Colon (tissue), 2 donors: Measurements from ENCODE around the gene BHLHE23.

Source experiments
- FAIRE-seq: peaks from 2 replicates; lab custom pipeline; 2012; peaks lifted over from hg19 to GRCh38; lab: Jason Lieb, UNC
- donor health status: control.
- donor health status: control.

The BHLHE23 gene

DNA sequence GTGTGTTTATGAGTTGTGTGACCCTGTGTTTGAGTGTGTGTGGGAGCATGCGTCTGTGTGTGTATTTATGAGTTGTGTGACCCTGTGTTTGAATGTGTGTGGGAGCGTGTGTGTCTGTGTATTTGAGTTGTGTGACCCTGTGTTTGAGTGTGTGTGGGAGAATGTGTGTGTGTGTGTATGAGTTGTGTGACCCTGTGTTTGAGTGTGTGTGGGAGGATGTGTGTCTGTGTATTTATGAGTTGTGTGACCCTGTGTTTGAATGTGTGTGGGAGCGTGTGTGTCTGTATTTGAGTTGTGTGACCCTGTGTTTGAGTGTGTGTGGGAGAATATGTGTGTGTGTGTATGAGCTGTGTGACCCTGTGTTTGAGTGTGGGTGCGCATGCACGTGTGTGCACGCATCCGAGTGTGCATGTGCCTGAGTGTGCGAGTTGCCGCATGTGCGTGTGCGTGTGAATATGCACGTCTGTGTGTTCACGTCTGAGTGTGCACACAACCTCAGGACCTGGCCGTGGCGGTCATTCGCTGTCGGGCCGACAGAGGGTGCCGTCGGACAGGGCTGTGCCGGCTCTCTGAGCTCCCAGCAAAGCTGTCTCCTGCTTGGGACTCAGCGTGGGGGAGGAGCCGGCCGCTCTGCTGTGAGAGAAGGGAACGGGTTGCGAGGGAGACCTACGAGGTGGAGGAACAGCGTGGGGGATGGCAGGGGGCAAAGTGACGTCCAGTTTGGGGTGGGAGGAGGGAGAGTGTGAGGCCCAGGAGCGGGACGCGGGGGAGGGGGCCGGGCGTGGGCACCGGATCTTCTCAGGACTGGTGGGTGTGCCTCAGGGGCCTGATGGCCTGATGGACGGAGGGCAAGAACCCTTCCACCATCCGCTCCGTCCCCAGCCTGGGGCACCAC is 34.6 kb downstream of the BHLHE23 start:
- FAIRE-seq = no peak

DNA sequence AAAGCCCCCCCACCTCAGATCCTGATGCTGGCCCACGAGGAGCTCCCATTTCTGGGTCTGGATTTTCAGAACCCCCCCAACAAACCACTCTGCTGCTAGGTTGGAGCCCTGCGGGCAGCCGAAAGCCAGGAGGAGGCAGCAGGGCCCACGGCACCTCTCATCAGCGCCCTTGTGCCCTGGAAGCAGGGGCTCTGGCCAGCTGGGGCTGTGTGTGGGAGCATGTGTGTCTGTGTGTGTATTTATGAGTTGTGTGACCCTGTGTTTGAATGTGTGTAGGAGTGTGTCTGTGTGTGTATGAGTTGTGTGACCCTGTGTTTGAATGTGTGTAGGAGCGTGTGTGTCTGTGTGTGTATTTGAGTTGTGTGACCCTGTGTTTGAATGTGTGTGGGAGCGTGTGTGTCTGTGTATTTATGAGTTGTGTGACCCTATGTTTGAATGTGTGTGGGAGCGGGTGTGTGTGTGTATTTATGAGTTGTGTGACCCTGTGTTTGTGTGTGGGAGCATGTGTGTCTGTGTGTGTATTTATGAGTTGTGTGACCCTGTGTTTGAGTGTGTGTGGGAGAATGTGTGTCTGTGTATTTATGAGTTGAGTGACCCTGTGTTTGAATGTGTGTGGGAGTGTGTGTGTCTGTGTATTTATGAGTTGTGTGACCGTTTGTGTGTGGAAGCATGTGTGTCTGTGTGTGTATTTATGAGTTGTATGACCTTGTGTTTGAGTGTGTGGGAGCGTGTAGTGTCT is 35.4 kb downstream of the BHLHE23 start:
- no peak for FAIRE-seq

DNA sequence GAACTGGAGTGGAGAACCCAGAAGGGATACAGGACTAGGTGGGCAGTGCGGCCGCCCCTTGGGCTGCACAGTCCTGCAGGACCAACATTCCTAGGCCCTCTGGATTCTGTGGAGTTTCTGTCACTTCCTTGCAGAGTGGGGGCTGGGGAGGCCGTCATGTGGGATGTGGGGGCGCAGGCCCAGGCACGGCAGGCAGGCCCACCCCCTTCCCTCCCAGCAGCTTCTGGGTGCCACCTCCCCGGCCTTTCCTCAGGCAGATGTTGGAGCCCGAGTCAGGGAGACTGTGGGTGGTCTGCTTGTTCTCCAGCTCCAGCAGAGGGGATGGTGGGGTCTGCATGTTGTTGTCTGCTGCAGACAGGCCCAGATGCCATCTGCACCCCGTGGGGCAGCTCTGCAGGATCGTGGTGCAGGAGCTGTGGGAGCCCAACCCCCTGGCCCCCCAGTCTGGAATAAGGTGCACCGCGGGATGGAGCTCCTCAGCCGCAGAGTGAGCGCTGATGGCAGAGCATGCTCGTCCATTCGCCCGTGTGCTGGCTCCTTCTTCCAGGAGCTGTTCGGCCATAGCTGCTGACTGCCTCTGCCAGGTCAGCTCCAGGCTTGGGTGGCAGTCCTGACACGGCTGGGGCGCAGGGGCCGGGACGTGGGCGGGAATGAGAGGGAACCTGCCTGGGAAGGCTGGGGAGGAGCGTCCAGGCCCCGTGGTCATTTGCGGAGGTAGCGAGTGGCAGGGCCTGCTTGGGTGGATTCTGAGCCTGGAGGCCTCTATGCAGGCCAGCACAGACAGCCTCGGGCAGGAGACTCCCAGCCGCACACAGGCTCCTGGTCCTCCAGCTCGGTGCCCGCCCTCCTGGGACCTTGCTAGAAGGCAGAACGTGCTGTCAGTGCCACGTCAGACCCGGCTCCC is 36.2 kb downstream of the BHLHE23 start:
- FAIRE-seq = no peak

DNA sequence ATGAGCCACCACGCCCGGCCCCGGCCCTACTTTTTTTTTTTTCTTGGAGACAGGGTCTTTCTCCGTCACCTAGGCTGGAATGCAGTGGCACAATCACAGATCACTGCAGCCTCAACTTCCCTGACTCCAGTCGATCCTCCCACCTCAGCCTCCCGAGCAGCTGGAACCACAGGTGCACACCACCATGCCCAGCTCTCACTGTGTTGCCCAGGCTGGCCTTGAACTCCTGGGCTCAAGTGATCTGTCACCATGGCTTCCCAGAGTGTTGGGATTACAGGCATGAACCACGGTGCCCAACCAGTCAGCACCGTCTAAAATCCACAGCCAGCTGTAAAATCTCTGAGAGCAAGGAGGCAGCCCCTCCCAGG is 36.8 kb downstream of the BHLHE23 start:
- FAIRE-seq = no peak

DNA sequence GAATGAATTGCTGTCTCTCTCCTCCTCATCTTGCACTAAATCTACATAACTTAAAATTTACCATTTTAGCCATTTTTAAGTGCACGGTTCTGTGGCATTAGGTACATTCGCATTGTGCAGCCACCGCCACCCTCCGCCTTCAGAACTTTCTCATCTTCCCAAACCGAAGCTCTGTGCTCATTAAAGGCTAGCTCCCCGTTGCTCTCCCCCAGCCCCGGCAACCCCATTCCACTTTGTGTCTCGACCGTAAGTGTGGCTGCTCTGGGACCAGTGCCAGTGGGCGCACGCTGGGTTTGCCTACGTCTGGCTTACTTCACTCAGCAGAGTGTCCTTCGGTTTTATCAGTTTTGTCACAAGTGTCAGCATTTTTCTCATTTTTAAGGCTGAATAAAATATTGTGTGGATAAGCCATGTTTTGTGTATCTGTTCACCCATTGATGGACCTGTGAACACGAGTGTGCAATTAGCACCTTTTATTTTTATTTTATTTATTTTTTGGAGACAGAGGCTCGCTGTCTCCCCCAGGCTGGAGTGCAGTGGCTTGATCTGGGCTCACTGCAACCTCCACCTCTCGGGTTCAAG is 37.5 kb downstream of the BHLHE23 start:
- FAIRE-seq = no peak

DNA sequence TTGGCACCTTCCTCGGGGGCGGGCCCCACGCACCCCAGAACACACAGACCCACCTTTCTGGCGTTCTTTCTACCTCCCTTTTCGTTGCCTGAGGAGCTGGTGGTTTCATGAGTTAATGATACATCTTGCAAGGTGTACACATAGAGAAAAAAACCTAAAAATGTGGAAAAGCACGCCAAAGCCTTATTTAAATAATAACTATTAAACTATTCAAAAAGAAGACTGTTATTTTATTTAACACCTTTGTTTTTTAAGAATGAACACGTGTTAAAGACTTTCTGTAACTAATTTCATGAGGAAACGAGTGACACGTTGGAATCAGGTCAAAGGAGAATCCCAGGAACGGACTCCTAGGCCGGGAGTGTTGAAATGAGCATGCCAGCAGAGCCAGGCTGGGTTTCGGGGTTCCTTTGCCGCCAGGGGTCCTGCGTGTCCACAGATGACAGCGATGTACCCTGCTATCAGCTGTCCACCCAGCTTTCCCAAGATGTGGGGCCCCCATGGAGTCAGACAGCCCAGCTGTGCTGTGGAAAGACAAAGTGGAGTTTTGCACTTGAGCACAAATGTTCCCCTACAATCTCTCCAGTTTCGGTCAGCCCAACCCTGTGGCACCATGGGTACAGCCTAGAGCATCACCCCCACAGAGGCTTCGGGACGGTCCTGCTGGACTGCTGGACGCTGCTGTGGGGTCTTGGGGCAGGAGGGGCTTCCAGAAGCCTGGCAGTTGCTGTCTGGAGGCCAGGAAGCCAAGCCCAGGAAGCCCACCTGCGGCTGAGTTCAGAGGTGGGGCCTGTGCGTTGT is 38.2 kb downstream of the BHLHE23 start:
- FAIRE-seq = no peak

DNA sequence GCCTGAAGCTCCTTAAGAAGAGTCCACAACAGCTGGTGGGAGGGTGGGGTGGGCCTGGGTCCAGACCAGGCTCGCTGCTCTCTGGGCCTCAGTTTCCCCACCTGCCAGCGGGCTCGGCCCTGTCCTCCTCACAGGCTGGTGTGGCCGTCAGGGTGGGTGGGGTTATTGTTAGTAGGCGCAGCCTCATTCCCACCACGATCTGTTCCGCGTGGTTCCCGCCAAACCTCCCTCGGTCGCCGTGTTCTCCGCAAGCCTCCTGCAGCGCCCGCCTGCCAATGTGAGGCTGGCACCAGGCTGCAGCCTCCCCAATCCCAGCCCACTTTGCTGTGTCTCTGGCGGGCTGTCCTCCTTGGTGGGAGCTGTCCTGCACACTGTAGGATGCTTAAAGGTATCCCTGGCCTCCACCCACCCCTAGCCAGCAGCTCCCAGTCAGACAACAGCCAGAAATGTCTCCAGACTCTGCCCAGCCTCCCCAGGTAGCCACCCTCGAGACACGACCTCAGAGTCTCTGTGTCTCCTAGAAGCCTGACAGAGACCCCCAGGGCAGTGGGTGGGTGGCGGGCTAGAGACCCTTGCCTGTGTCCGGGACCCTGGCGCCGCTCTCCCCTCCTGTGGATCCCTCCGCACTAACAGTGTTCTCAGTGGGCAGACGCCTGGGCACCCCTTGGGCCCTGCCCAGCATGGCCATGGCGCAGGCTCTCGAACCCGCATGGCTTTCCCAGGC is 39.0 kb downstream of the BHLHE23 start:
- no peak for FAIRE-seq

DNA sequence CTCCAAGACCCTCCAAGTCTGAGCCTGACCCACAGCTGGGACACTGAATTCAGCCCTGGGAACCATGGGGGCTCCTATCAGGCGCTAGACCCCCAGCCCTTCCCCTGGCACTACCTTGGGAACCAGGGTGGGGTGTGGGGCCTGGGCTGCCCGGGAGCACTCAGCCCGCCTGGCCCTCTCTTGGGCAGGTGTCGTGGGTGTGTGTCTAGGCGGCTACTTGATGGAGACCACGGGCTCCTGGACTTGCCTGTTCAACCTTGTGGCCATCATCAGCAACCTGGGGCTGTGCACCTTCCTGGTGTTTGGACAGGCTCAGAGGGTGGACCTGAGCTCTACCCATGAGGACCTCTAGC is 39.6 kb downstream of the BHLHE23 start:
- FAIRE-seq = no peak

DNA sequence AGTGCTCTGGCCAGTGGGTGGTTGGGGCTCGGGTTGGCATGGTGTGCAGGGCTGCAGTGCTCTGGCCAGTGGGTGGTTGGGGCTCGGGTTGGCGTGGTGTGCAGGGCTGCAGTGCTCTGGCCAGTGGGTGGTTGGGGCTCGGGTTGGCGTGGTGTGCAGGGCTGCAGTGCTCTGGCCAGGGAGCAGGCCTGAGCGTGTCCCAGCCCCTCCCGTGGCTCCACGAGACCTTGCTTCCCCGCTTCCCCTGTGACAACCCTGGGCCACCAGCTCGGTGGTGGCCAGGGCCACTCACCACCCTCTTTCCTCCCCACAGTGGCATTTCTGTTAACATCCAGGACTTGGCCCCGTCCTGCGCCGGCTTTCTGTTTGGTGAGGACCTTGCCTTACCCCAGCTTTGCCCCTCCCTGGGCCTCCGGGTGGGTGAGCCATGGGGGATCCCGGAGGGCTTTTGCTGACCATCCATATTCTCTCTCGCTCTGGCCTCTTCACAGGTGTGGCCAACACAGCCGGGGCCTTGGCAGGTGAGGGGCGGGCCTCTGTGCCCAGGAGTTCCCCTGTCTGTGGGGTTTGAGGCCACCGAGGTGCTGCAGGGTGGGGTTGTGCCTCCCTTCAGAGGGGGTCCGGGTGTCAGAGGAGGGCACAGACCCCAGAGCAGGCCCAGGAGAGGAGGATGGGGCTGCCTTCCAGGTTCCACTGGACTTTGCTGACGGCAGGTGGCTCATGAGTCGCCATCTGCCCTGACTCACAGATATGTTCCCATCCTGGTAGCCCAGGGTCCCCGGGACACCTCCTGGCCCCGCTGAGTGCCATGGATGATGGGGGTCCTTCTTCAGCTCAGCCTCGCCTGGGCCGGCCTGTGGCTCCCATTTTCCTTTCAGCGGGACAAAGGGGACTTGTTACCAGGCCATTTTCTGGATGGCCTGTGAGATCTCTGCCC is 40.3 kb downstream of the BHLHE23 start:
- no peak for FAIRE-seq

DNA sequence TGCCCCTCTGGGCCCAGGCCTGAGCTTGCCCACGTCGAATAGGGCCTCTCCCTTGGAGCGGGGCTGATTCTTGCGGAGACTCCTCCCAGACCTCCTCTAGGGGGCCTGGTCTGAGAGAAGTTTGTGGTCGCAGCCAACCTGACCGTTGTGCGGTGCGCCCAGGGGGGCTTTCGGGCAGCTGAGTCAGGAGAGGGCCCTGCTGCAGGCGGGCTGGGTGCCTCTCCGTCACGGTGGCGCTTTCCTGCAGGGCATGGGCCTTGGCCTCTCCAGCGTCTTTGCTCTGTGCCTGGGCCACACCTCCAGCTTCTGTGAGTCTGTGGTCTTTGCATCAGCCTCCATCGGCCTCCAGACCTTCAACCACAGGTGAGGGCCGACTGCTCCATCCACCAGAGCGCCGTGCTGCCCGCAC is 41.4 kb downstream of the BHLHE23 start:
- no peak for FAIRE-seq

DNA sequence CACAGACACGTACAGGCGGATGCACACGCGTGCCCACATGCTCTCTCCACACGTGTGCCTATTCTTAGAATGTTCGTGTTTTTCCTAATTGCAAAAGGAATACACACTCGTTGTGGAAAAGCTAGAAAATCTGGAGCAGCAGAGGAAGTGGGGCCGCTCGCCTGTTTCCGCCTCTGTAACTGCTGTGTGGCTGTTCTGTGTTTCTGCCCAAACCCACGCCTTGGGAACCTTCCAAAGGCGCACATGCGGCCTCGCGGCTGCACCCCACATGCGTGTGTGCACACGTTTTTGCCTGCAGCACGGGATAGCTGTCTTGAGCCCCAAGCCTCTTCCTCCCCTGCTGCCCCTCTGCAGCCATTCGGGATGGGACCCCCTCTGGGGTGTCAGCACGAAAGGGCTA is 42.1 kb downstream of the BHLHE23 start:
- FAIRE-seq = no peak

DNA sequence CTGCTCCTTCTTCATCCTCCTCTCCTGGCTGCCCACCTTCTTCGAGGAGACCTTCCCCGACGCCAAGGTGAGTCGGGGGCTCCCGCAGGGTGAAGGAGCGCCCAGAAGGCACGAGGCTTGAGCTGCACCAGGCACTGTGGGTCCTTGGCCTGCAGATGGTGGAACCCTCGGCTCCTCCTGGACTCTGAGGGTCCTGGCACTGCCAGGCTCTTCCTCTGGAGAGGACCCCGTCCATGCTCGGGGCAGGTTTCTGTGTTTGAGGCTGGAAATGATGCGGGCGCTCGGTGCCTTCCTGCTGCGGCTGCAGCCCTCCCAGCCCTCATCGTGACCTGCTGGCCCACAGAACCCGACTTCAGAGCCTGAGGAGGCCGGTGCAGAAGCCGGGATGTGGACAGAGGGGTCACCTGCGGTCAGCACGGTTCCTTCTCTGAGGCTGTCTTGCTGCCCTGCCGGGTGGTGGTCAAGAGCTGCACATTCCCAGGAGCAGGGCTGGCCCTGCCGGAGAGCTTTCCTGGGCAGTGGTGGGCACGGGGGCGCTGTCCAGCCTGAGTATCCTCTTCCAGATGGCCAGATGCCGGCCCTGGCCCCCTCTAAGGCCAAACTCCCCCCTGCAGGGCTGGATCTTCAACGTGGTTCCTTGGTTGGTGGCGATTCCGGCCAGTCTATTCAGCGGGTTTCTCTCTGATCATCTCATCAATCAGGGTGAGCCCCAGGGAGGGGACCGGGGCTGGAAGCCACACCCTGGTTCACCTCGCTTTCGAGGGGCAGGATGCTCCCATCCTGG is 43.0 kb downstream of the BHLHE23 start:
- FAIRE-seq = no peak

DNA sequence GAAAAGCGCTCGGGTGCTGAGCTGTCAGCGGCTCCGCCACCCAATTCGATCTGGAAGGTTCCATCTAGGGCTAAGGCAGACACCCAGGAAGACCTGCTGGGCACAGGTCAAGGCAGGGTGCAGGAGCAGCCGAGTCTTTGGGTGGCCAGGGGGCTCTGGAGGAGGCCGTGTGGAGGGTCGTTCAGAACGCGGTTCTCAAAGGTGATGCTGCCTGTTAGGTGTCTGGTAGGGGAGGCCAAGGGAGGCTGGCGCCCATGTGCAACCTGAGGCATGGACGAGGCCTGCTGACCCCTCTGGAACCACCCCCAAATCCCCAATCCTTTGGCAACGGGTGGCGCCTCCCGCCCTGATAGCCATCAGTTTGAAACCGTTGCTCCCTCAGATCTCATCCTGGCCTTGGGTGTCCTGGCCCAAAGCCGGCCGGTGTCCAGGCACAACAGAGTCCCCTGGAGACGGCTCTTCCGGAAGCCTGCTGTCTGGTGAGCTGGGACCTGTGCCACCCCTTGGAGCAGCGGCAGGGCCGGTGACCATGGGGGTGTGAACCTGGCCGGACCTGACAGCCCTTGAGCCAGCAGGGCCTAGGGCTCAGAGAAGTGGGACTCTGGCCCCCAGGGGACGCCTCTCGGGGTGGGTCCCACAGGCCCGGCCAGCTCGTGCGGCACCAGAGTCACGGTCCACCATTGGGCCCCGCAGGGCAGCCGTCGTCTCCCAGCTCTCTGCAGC is 43.7 kb downstream of the BHLHE23 start:
- no peak for FAIRE-seq

DNA sequence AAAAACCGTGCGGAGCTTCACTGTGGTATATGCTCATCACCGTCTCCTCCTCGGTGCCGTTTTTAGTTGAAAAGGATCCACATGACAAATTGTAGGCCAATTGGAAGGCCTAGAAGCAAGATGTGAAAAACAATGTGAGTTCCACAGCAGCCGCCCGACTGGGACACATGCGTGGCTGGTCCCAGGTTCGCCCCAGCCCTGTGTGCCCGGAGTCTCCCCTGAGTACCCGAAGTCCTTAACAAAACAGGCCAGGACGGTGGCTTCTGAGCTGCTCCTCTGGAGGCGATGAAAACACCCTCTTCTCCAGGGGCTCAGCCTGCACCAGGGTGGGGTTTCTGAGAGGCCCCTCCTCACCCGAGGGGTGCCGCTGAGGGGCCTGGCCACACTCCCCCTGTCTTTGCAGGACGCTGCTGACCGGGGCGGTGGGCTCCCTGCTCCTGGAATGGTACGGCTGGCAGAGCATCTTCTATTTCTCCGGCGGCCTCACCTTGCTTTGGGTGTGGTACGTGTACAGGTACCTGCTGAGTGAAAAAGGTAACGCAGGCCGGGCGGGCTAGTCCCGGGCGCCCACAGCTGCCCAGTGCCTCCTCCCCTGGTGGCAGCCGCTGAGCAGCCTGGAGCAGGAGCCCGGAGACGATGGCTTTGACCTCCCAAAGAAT is 44.4 kb downstream of the BHLHE23 start:
- FAIRE-seq = no peak

DNA sequence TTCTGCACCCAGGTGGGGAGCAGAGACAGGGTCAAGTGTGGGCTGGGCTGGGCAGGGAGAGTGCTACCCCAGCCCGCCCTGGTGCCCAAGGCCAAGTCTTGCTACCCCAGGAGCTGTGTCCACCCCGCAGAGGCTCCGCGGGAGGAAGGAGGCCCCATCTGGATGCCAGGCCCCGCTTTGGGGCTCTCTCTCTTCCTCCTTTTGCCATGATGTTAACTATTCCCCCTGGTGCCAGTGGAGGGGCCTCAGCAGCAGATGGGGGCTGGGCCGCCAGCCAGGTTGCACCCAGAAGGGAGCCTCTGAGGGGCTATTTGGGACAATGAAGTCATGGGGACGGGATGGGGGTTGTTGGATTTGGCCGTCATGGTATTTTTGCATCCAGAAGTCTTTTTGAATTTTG is 45.0 kb downstream of the BHLHE23 start:
- no peak for FAIRE-seq

DNA sequence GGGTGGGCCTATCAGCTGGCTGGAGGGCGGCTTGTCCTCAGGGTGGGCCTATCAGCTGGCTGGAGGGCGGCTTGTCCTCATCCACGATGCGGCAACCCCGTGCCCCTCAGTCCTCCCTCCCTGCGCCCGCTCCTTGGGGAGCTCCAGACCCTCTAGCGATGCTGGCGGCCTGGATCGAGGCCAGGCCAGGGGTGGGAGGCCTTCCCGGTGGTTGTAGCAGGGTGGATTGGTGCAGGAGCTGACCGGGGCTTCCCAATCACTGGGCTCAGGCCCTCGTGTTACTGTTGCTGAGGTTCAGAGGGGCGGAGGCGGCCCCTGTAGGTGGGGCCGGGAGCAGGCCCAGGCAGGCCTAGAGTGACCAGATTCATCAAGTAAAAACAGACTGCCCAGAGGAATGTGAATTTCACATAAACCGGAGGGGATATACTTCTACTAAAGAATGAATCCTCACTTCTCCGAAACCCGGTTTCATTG is 45.4 kb downstream of the BHLHE23 start:
- FAIRE-seq = no peak
